SK-N-MC (cell line): ENCODE results near the gene RALGAPA2.

ENCODE experiments used
- EZH2 ChIP-seq: fragments of 200-600 bp; sonication (generic); IDR thresholded peaks from one replicate; pipeline ENCODE4 v1.6.1; 2017; ENCODE audit warnings: antibody characterized with exemption
- POLR2AphosphoS5 ChIP-seq: IDR thresholded peaks from 2 replicates; pipeline ENCODE4 v1.6.1; 2012; ENCODE audit warnings: mild to moderate bottlenecking, low read depth, low read length, borderline replicate concordance

DNA sequence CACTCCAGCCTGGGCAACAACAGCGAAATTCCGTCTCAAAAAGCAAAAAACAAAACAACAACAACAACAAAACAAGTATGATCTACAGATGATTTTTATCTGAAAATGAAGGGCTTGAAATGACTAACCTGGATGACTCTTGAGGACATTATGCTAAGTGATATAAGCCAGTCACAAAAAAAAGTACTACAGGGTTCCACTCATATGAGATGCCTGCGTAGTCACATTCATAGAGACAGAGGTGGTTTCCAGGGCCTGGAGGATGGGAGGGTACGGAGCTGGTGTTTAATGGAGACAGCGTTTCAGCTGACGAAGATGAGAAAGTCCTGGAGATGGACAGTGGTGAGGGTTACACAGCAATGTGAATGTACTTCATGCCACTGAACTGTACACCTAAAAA is 352.8 kb downstream of the RALGAPA2 start:
- no peak for TF ChIP-seq POLR2AphosphoS5
- TF ChIP-seq EZH2, result no peak
